ENCODE results near the gene MSS51. TPM values are rescaled to one million over a fixed set of nuclear protein-coding genes. Genes with fewer than 3 reads are reported as not detected.

MSS51 gene
- total RNA-seq, 4 donors from 2014 or later: 0.88 to 2.5 (median 2.1) TPM

DNA sequence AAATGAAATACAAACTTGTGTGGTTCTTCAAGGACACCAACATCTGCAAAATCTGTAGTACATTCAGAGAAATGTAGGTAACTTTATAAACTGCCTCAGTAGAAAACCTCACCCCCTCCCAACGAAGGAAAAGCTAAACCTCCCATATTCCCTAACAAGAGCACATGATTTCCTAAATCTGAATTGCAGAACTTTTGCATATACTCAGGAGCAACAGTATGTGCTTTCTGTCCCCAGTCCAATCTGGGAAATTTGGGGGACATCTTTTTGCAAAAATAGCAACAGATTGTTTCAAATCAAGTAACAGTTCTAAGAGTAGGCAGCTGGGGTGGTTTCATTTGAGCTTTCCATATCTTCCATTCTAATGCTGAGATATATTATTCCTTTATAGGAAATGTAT is 15.8 kb upstream of the MSS51 start:
- peaks cover 0 to 66% (median 0%) of the 10 kb centered on the region in 3 donors for H3K36me3 ChIP-seq
- DNase-seq: no peak
- no peaks in the 10 kb centered on the region for H3K9me3 ChIP-seq
- TF ChIP-seq POLR2A (IDR thresholded peaks at IDR 0.05) (no peak), CTCF (IDR thresholded peaks at IDR 0.05) (no peak)
- no peak overlapping the region for H3K4me3 ChIP-seq
- WGBS, 2 donors: 64 to 92% methylated on average over 1 of the region's 1 CpG
- no peaks in the 10 kb centered on the region for H3K27me3 ChIP-seq
- H3K4me1 ChIP-seq: no peaks in the 10 kb centered on the region
- H3K27ac ChIP-seq: no peak overlapping the region
- intact Hi-C loops (cut with DNase I): no loop called here

- DNase-seq: no peak
- Histone ChIP-seq H3K4me1 (no peaks in the 10 kb centered on the region), H3K36me3 (peaks cover 0 to 65% (median 0%) of the 10 kb centered on the region in 3 donors), H3K27me3 (no peaks in the 10 kb centered on the region), H3K4me3 (no peak overlapping the region), H3K27ac (no peak overlapping the region), H3K9me3 (no peaks in the 10 kb centered on the region)
- intact Hi-C loops (cut with DNase I): no loop called here
- no peak for TF ChIP-seq CTCF (IDR thresholded peaks at IDR 0.05)
- TF ChIP-seq POLR2A (IDR thresholded peaks at IDR 0.05): no peak
- 63 to 100% methylated on average over 1 of the region's 1 CpG for WGBS, 2 donors
Measured at GRCh38 chr10:73448384-73448783, 15.0 kb upstream of the MSS51 start.

DNA sequence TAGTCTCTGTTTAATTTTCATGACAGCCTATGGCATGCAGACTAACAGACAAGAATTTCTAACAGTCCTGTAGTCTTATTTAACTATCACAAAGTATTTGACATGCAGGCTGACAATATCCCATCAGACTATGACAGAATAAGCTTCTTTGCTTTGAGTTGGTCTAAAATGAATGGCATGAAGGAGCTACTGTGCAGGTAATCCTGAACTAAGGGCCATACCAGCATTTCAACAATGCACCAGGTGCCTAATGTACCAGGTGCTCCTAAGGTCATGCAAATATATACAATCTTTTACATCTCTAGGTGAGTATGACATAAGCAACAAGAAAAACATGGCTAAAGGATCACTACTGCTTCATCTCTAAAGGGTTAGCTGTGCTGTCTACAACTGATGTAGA is 13.6 kb upstream of the MSS51 start:
- no peaks in the 10 kb centered on the region for H3K9me3 ChIP-seq
- H3K27ac ChIP-seq: no peak overlapping the region
- H3K27me3 ChIP-seq: no peaks in the 10 kb centered on the region
- no peaks in the 10 kb centered on the region for H3K4me1 ChIP-seq
- H3K4me3 ChIP-seq: no peak overlapping the region
- TF ChIP-seq CTCF (IDR thresholded peaks at IDR 0.05): no peak
- TF ChIP-seq POLR2A (IDR thresholded peaks at IDR 0.05): no peak
- no peak for DNase-seq
- intact Hi-C loops (cut with DNase I): no loop called here
- H3K36me3 ChIP-seq: peaks cover 0 to 58% (median 0%) of the 10 kb centered on the region in 3 donors

DNA sequence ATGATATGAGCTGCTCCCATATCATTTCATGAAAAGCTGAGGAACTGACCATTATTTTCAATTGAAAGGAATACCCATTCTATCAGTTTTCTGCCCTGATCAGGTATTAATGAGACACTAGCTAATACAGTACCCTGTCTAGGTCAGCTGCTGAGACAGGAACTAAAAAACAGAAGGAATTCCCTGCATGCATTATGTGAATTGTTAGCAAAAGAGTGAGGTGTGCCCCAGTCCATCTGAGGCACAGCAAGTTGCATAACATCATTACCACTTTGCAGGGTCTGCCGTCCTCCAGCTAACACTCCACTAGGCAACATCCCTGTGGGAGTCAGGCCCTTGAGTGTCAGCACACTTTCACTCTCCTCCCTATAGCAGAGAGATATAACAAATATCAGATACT is 11.1 kb upstream of the MSS51 start:
- intact Hi-C loops (cut with DNase I): no loop called here
- Histone ChIP-seq H3K4me1 (no peaks in the 10 kb centered on the region), H3K36me3 (peaks cover 0 to 54% (median 0%) of the 10 kb centered on the region in 3 donors), H3K27me3 (no peaks in the 10 kb centered on the region), H3K9me3 (no peaks in the 10 kb centered on the region), H3K27ac (no peak overlapping the region), H3K4me3 (no peak overlapping the region)
- TF ChIP-seq POLR2A (IDR thresholded peaks at IDR 0.05) (no peak), CTCF (IDR thresholded peaks at IDR 0.05) (no peak)
- WGBS, 2 donors: 82 to 100% methylated on average over 1 of the region's 1 CpG
- DNase-seq: no peak

GRCh38 chr10:73439605-73440312 is 6.4 kb upstream of the MSS51 start:
- peaks cover 0 to 60% (median 0%) of the 10 kb centered on the region in 3 donors for H3K36me3 ChIP-seq
- 48 to 59% methylated on average over 1 of the region's 1 CpG for WGBS, 2 donors
- intact Hi-C loops (cut with DNase I): no loop called here
- no peaks in the 10 kb centered on the region for H3K9me3 ChIP-seq
- no peak for TF ChIP-seq POLR2A (IDR thresholded peaks at IDR 0.05)
- TF ChIP-seq CTCF (IDR thresholded peaks at IDR 0.05): no peak
- H3K27ac ChIP-seq: no peak overlapping the region
- no peaks in the 10 kb centered on the region for H3K27me3 ChIP-seq
- no peak for DNase-seq
- H3K4me3 ChIP-seq: no peak overlapping the region
- no peaks in the 10 kb centered on the region for H3K4me1 ChIP-seq

All from esophagus squamous epithelium (tissue), 5 donors.